Adrenal gland (tissue), 5 donors: Measurements from ENCODE around the gene PGAM5.

Source experiments
- POLR2A ChIP-seq, 2 donors: fragments of 450-650 bp; IDR thresholded peaks; one replicate each; pipeline ENCODE4 v1.6.1; 2017; ENCODE audit warnings: antibody characterized with exemption in 2 of 2, mild to moderate bottlenecking in 2 of 2, moderate library complexity in 1 of 2
- TF ChIP-seq, protein P1 (sequence below), 6 experiments: fragments of 450-650 bp in 4 of 6; fragments of 200-600 bp in 2 of 6; sonication (generic) in 1 of 6; IDR thresholded peaks; 1 replicate in 5 of 6; 2 replicates in 1 of 6; pipeline versions ENCODE4 v1.5.1 to v1.8.0; 2016 to 2021; ENCODE audit warnings: antibody characterized with exemption in 6 of 6, mild to moderate bottlenecking in 2 of 6, moderate library complexity in 1 of 6
- donor health status: DM: no; HTN: no; CAD: no.

DNA sequence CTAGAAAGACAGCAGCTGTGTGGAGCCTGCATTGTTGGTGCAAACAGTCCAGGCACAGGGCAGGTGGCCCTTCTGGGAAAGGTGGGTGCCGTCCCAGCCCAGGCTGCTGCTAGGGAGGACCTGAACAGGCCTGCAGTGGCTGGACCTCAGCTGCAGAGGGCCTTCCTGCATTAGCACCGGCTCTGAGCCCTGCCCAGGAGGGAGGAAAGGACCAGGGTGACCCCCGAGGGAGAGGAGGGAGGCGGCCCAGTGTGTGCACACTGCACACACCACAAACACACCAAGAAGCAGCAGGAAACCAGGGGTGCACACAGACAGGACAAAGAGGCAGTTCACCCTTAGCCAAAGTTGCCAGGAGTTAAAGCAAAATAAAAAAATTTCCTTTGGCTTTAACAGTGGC, 8.0 kb upstream of the PGAM5 start:
- TF ChIP-seq, protein P1, sequence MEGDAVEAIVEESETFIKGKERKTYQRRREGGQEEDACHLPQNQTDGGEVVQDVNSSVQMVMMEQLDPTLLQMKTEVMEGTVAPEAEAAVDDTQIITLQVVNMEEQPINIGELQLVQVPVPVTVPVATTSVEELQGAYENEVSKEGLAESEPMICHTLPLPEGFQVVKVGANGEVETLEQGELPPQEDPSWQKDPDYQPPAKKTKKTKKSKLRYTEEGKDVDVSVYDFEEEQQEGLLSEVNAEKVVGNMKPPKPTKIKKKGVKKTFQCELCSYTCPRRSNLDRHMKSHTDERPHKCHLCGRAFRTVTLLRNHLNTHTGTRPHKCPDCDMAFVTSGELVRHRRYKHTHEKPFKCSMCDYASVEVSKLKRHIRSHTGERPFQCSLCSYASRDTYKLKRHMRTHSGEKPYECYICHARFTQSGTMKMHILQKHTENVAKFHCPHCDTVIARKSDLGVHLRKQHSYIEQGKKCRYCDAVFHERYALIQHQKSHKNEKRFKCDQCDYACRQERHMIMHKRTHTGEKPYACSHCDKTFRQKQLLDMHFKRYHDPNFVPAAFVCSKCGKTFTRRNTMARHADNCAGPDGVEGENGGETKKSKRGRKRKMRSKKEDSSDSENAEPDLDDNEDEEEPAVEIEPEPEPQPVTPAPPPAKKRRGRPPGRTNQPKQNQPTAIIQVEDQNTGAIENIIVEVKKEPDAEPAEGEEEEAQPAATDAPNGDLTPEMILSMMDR (IDR thresholded peaks at IDR 0.05) = no peak
- no peak for TF ChIP-seq POLR2A (IDR thresholded peaks at IDR 0.05)
